HepG2 (cell line): ENCODE results near the gene SEMA4B.

Source experiments
- ZBTB1 ChIP-seq: sonication (generic); formaldehyde crosslinking; IDR thresholded peaks from 2 replicates; pipeline ENCODE4 v1.4.0; 2020; ENCODE audit warnings: missing genetic modification reagents, borderline replicate concordance
- ZNF558 ChIP-seq: sonication (generic); formaldehyde crosslinking; IDR thresholded peaks from 2 replicates; pipeline ENCODE4 v1.9.0; 2022; ENCODE audit warnings: mild to moderate bottlenecking, missing genetic modification reagents, borderline replicate concordance
- TF ChIP-seq, protein P1 (sequence below): sonication (generic); formaldehyde crosslinking; IDR thresholded peaks from 2 replicates; pipeline ENCODE4 v1.5.0; 2020; ENCODE audit warnings: mild to moderate bottlenecking, missing genetic modification reagents
- TF ChIP-seq, protein P2 (sequence below): sonication (generic); formaldehyde crosslinking; IDR thresholded peaks from 2 replicates; pipeline ENCODE4 v1.5.0; 2020; ENCODE audit warnings: mild to moderate bottlenecking, missing genetic modification reagents, moderate library complexity

DNA sequence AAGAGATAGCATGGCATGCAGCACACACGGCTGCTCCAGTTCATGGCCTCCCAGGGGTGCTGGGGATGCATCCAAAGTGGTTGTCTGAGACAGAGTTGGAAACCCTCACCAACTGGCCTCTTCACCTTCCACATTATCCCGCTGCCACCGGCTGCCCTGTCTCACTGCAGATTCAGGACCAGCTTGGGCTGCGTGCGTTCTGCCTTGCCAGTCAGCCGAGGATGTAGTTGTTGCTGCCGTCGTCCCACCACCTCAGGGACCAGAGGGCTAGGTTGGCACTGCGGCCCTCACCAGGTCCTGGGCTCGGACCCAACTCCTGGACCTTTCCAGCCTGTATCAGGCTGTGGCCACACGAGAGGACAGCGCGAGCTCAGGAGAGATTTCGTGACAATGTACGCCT is 27.8 kb downstream of the SEMA4B start:
- TF ChIP-seq ZNF558 (CRISPR knock-in tag) = no peak
- TF ChIP-seq, protein P1, sequence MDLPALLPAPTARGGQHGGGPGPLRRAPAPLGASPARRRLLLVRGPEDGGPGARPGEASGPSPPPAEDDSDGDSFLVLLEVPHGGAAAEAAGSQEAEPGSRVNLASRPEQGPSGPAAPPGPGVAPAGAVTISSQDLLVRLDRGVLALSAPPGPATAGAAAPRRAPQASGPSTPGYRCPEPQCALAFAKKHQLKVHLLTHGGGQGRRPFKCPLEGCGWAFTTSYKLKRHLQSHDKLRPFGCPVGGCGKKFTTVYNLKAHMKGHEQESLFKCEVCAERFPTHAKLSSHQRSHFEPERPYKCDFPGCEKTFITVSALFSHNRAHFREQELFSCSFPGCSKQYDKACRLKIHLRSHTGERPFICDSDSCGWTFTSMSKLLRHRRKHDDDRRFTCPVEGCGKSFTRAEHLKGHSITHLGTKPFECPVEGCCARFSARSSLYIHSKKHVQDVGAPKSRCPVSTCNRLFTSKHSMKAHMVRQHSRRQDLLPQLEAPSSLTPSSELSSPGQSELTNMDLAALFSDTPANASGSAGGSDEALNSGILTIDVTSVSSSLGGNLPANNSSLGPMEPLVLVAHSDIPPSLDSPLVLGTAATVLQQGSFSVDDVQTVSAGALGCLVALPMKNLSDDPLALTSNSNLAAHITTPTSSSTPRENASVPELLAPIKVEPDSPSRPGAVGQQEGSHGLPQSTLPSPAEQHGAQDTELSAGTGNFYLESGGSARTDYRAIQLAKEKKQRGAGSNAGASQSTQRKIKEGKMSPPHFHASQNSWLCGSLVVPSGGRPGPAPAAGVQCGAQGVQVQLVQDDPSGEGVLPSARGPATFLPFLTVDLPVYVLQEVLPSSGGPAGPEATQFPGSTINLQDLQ = no peak
- TF ChIP-seq, protein P2, sequence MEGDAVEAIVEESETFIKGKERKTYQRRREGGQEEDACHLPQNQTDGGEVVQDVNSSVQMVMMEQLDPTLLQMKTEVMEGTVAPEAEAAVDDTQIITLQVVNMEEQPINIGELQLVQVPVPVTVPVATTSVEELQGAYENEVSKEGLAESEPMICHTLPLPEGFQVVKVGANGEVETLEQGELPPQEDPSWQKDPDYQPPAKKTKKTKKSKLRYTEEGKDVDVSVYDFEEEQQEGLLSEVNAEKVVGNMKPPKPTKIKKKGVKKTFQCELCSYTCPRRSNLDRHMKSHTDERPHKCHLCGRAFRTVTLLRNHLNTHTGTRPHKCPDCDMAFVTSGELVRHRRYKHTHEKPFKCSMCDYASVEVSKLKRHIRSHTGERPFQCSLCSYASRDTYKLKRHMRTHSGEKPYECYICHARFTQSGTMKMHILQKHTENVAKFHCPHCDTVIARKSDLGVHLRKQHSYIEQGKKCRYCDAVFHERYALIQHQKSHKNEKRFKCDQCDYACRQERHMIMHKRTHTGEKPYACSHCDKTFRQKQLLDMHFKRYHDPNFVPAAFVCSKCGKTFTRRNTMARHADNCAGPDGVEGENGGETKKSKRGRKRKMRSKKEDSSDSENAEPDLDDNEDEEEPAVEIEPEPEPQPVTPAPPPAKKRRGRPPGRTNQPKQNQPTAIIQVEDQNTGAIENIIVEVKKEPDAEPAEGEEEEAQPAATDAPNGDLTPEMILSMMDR = no peak
- TF ChIP-seq ZBTB1 (CRISPR knock-in tag) = no peak
